GM19467 (cell line): ENCODE data around the gene CYP2B6.
"Not testable (repeated sequence)": the region's sequence is repeated elsewhere in the genome, so short reads cannot be mapped to it uniquely, and the experiment has no call there.

Experiments used
- ATAC-seq: cut with Tn5 transposase; IDR thresholded peaks from one replicate; pipeline ENCODE4 v1.9.1; 2021; ENCODE audit warnings: mild to moderate bottlenecking, moderate library complexity; ENCODE audit not compliant: unreplicated experiment

CYP2B6 gene

DNA sequence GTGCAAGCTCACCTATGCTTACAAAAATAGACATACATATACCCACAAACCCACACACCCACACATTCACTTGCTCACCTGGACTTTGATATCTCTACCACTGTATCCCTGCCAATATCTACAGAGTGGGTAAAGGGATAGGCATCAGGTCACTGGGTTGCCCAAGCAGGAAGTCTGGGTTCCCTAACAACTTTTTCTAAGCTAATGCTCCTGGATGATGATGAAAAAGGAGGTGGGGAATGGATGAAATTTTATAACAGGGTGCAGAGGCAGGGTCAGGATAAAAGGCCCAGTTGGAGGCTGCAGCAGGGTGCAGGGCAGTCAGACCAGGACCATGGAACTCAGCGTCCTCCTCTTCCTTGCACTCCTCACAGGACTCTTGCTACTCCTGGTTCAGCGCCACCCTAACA lies at the start of gene CYP2B6:
TSS of gene CYP2B6 (plus strand) at position 311 of the 410 bp plus-strand sequence. CDS start at position 335, 24 bp downstream.
- ATAC-seq: no peak

DNA sequence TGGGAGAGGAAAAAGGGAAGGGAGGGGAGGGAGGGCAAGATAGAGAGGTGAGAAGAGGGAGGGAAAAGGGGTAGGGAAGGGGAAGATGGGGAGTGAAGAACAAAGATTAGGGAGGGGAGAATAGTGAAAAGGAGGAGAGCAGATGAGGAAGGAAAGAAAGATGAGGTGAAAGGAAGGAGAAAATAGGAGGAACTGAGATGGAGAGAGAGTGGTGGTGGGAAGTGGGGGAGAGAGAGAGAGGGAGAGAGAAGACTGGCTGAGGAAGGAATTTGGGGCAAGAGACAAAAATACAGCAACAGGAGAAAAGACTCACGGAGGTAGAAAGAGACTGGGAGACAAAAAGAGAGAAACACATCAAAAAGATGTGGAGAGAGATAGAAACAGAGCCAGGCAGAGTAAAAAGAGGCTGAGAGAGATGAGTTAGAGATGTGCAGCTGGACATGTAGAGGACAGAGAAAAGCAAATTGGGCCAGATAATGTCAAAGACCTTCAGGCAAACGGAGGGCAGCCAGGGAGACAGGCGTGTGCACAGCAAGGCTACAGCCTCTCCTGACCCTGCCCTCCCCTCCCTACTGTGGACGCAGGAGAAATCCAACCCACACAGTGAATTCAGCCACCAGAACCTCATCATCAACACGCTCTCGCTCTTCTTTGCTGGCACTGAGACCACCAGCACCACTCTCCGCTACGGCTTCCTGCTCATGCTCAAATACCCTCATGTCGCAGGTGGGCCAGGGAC lies 49.4 kb upstream of the CYP2B6 start:
- no peak for ATAC-seq

DNA sequence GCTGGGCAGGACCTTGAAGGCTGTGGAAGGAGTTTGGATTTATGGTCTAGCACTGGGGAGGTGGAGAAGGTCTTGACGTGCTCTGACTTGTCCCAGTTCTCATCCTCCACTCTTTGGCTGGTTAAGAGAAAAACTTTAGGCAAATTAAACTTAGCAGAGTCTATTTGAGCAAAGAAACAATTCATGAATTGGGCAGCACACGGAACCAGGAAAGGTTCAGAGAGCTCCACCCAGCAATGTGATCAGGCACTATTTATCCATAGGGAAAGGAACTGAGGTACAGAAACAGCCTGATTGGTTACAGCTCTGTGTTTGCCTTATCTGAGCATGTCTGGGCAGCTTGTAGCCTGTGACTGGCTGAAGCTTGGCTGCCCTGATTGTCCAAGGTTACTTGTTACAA lies 45.4 kb upstream of the CYP2B6 start:
- no peak for ATAC-seq

DNA sequence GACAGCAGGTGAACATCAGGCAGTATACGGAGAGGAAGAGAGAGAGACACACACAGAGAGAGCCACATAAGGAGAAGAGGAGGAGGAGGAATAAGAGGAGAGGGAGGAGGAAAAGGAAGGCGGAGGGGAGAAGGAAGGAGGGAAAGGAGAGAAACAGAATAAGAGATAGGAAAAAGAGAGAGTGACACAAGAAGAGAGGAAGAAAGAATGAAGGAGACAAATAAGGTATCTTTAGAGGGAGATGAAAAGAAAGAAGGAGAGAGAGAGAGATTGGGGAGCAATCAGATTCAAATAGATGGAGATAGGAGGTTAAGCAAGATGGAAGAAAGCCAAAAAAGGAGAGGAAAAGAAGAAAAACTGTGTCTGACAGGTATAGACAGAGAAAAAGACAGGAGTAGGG lies 44.0 kb upstream of the CYP2B6 start:
- no peak for ATAC-seq

DNA sequence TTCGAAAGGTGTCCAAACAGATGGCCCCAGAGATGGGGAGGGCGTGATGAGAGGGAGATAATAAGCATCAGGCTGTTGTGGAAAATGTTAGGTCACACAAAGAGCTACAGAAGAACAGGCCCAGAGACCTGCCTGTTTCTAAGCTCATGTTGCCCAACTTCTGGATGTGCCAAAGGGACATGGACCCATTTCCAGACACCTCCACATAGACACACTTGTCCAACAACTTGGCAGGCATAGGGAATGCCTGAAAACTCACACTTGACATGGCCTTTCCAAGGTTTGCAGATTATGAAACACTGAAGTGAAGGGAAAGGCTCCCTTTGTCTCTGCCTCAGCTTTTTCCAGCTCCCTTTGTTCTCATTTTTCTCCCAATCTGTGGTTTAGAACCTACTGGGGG lies 43.5 kb upstream of the CYP2B6 start:
- no peak for ATAC-seq

DNA sequence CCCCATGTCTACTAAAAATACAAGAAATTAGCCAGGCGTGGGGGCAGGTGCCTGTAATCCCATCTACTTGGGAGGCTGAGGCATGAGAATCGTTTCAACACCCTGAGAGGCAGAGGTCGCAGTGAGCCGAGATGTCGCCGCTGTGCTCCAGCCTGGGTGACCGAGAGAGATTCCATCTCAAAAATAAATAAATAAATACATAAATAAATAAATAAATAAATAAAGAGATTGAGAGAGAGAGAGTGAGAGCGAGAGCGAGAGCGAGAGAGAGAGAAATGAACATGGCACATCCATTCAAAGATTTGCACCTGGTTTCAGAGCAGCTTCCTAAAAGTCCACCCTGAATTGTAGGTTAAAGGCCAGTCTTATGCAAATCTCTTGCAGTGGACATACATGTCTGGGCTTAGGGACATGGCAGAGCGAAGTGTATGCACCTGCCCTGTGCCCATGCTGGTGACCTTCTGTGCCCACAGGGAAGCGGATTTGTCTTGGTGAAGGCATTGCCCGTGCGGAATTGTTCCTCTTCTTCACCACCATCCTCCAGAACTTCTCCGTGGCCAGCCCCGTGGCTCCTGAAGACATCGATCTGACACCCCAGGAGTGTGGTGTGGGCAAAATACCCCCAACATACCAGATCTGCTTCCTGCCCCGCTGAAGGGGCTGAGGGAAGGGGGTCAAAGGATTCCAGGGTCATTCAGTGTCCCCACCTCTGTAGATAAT lies 42.3 kb upstream of the CYP2B6 start:
- ATAC-seq: no peak

DNA sequence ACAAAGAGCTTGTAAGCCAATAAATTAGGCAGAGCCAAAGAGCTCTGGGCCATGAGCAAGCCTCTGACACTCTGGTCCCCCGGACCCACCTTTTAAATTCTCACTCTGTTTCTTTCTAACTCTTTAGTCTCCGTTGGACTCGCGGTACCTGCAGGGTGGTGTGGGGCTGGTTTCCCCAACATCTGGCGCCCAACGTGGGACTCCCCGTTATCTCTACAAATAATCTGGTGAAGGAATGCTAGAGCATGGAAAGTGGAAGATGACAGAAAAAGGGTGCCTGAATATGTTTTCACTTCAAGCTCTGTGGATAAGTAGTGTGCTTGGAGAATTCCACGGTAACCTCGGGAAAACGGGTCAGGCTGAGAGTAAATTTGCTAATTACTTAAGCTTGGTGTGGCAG lies 36.5 kb upstream of the CYP2B6 start:
- ATAC-seq: no peak

DNA sequence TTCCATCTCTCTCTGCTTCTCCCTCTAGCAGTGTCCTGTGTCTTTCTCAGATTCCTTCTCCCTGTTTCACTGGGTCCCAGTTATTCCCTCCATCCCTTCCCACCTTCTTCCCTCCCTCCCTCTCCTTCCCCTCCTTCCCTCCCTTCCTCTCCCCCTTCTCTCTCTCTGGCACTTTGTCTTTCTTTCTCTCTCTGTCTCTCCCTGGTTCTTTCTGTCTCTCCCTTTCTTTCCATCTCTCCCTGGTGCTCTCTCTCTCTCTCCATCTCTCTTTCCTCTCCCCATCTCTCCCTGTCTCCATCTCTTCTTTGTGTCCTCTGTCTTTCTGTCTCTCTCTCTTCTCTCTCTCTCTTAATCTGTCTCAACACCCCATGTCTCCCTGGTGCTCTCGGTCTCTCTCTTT lies 31.7 kb upstream of the CYP2B6 start:
- ATAC-seq: no peak

DNA sequence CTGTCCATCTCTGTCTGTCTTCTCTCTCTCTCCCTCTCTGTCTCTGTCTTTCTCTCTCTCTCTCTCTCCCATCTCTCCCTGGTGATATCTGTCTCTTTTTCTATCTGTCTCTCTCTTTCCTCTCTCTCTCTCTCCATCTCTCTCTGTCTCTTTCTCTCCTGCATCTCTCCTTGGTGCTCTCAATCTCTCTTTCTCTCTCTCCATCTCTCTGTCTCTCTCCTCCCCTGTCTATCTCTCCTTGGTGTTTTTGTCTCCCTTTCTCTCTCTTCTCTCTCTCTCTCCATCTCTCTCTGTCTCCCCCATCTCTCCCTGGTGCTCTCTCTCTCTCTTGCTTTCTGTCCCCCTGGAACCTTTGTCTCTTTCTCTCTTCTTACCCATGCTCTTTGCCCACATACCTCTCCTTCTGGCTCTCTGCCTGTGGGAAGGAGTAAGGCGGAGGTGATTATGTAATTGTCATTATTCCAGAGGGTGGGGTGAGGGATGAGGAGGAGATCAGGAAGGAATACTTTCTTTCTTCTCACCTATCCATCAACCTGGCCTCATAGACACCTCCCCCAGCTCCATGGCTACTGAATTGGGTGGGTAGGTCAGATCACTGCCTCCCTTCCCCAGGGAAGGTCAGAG lies 30.9 kb upstream of the CYP2B6 start:
- ATAC-seq: no peak

DNA sequence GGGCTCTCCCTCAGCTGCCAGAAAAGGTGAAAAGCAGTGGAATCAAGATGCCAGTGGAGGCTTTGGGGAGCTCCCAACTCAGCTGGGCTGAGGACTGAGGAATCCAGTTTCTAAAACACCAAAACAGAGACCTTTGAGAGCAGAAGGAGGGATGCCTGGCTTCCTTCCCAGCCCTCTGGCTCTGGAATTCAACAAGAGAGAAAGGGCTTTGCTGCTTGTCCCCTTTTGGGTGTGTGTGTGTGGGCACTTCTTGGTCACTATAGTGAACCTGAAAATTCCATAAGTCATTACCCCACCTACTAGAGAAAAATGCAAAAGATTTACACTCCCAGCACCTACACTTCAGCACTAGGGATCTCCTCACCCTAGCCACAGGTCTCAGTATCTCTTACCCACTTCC lies 30.3 kb upstream of the CYP2B6 start:
- no peak for ATAC-seq

DNA sequence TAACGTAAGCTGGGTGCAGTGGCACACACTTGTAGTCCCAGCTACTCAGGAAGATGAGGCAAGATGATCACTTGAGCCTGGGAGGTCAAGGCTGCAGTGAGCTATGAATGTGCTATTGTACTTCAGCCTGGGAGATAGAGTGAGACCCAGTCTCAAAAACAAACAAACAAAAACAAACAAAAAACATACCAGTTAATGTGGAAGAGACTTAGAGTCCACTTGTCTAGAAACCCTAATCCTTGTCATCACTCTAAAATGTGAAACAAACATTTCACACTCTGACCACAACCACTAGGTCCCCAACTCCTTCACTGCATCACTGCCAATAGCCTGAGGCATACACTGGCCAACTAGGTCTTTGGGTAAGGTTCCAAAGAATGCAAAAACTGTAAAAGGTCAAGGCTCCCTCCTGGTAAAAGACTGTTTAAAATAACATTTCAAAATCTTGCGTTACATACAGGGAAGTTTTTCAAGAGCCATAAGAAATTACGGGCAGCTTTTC lies 28.6 kb upstream of the CYP2B6 start:
- ATAC-seq: no peak

DNA sequence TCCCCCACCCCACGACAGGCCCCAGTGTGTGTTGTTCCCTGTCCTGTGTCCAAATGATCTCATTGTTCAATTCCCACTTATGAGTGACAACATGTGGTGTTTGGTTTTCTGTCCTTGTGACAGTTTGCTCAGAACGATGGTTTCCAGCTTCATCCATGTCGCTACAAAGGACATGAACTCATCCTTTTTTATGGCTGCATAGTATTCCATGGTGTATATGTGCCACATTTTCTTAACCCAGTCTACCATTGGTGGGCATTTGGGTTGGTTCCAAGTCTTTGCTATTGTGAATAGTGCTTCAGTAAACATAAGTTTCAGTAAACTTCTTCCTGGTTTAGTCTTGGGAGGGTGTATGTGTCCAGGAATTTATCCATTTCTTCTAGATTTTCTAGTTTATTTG lies 26.7 kb upstream of the CYP2B6 start:
- not testable (repeated sequence) for ATAC-seq

DNA sequence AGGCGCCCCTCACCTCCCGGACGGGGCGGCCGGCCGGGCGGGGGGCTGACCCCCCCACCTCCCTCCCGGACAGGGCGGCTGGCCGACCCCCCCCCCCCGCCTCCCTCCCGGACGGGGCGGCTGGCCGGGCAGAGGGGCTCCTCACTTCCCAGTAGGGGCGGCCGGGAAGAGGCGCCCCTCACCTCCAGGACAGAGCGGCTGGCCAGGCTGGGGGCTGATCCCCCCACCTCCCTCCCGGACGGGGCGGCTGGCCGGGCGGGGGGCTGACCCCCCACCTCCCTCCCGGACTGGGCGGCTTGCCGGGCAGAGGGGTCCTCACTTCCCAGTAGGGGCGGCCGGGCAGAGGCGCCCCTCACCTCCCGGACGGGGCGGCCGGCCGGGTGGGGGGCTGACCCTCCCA lies 25.7 kb upstream of the CYP2B6 start:
- not testable (repeated sequence) for ATAC-seq

DNA sequence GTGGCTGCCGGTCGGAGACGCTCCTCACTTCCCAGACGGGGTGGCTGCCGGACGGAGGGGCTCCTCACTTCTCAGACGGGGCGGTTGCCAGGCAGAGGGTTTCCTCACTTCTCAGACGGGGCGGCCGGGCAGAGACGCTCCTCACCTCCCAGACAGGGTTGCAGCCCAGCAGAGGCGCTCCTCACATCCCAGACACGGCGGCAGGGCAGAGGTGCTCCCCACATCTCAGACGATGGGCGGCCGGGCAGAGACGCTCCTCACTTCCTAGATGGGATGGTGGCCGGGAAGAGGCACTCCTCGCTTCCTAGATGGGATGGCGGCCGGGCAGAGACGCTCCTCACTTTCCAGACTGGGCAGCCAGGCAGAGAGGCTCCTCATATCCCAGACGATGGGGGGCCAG lies 24.5 kb upstream of the CYP2B6 start:
- ATAC-seq: not testable (repeated sequence)

DNA sequence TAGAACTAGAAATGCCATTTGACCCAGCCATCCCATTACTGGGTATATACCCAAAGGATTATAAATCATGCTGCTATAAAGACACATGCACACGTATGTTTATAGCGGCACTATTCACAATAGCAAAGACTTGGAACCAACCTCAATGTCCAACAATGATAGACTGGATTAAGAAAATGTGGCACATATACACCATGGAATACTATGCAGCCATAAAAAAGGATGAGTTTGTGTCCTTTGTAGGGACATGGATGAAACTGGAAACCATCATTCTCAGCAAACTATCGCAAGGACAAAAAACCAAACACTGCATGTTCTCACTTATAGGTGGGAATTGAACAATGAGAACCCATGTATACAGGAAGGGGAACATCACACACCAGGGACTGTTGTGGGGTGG lies 23.0 kb upstream of the CYP2B6 start:
- not testable (repeated sequence) for ATAC-seq

DNA sequence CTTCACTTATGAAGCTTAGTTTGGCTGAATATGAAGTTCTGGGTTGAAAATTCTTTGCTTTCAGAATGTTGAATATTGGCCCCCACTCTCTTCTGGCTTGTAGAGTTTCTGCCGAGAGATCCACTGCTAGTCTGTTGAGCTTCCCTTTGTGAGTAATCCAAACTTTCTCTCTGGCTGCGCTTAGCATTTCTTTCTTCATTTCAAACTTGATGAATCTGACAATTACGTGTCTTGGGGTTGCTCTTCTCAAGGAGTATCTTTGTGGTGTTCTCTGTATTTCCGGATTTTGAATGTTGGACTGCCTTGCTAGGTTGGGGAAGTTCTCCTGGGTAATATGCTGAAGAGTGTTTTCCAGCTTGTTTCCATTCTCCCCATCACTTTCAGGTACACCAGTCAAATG lies 21.4 kb upstream of the CYP2B6 start:
- ATAC-seq: not testable (repeated sequence)

DNA sequence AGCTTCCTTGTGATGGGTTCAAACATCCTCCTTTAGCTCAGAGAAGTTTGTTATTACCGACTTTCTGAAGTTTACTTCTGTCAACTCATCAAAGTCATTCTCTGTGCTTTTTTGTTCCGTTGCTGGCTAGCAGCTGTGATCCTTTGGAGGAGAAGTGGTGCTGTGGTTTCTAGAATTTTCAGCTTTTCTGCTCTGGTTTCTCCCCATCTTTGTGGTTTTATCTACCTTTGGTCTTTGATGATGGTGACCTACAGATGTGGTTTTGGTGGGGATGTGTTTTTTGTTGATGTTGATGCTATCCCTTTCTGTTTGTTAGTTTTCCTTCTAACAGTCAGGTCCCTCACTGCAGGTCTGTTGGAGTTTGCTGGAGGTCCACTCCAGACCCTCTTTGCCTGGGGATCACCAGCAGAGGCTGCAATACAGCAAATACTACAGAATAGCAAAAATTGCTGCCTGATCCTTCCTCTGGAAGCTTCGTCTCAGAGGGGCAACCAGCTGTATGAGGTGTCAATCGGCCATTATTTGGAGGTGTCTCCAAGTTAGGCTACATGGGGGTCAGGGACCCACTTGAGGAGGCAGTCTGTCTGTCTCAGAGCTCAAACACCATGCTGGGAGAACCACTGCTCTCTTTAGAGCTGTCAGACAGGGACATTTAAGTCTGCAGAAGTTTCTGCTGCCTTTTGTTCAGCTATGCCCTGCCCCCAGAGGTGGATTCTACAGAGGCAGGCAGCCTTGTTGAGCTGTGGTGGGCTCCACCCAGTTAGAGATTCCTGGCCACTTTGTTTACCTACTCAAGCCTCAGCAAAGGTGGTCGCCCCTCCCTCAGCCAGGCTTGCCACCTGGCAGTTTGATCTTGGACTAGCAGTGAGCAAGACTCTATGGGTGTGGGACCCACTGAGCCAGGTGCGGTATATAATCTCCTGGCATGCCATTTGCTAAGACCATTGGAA lies 20.4 kb upstream of the CYP2B6 start:
- ATAC-seq: not testable (repeated sequence)

DNA sequence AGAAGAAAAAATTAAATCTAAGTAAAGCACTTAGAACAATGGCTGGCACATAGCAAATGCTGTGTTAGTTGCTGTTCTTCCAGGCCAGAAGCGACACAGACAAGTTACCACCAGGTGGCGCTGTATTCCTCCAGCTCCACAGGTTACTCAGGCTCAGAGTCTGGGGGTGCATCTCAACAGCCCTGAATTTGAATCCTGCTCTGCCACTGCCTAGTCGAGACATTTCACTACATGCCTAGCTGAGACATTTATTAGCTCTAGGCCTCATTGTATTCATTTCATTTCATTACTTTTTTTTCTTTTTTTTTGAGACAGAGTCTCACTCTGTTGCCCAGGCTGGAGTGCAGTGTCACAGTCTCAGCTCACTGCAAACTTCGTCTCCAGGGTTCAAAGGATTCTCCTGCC lies 16.4 kb upstream of the CYP2B6 start:
- ATAC-seq: no peak

DNA sequence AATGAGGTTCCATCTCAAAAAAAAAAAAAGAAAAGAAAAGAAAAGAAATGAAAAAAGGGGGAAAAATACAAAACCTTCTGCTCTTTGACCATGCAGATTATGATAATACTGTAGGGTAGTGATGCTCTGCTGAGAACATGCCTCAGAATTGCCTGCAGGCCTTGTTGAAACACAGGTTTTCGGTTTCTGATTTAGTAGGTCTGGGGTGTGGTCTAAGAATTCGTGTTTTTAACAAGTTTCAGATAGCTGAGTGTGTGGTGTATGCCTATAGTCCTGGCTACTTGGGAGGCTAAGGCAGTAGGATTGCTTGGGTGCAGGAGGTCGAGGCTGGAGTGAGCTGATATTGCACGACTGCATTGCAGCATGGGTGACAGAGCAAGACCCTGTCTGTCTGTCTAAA lies 14.9 kb upstream of the CYP2B6 start:
- no peak for ATAC-seq

DNA sequence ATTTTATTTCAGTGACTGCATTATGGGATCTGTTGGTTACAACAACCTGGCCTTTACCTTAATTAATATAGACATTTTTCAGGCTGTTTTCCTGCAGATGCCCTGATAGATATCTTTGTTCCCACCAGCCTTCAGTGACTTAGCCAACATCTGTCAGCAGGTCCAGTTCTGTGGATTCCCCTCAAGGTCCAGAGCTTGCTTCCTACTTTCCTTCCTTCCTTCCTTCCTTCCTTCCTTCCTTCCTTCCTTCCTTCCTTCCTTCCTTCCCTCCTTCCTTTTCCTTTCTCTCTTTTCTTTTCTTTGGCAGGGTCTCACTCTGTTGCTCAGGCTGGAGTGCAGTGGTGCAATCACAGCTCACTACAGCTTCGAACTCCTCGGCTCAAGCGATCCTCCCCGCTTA lies 14.4 kb upstream of the CYP2B6 start:
- ATAC-seq: no peak

DNA sequence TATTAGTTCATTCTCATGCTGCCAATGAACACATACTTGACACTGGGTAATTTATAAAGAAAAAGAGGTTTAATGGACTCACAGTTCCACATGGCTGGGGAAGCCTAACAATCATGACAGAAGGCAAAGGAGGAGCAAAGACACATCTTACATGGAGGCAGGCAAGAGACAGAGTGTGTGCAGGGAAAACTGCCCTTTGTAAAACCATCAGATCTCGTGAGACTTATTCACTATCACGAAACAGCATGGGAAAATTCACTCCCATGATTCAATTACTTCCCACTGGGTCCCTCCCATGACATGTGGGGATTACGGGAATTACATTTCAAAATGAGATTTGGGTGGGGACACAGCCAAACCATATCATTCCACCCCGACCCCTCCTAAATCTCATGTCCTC lies 11.3 kb upstream of the CYP2B6 start:
- ATAC-seq: not testable (repeated sequence)
